HepG2 (cell line): Measurements from ENCODE around the gene BCAT1. TPM values are rescaled to one million over a fixed set of nuclear protein-coding genes. Genes with fewer than 3 reads are reported as not detected.

Source experiments
- DNMT1 ChIP-seq: sonication (generic); formaldehyde crosslinking; IDR thresholded peaks from 2 replicates; pipeline ENCODE4 v1.5.1; 2020; ENCODE audit warnings: mild to moderate bottlenecking, missing genetic modification reagents
- IKZF1 ChIP-seq: fragments of 450-650 bp; IDR thresholded peaks from 2 replicates; pipeline ENCODE4 v1.7.1; 2016
- PPARG ChIP-seq: conservative IDR thresholded peaks from 2 replicates; pipeline ENCODE4 v1.6.1; 2016; ENCODE audit warnings: missing biosample characterization, missing genetic modification reagents
- TBX2 ChIP-seq: sonication (generic); formaldehyde crosslinking; IDR thresholded peaks from 2 replicates; pipeline ENCODE4 v1.5.0; 2020; ENCODE audit warnings: missing genetic modification reagents, mild to moderate bottlenecking, borderline replicate concordance
- ZNF124 ChIP-seq: sonication (generic); formaldehyde crosslinking; IDR thresholded peaks from 2 replicates; pipeline ENCODE4 v1.4.0; 2020; ENCODE audit warnings: missing genetic modification reagents
- ZNF605 ChIP-seq: sonication (generic); formaldehyde crosslinking; IDR thresholded peaks from 2 replicates; pipeline ENCODE4 v1.8.0; 2022; ENCODE audit warnings: mild to moderate bottlenecking, missing genetic modification reagents
- ZNF614 ChIP-seq: IDR thresholded peaks from 2 replicates; pipeline ENCODE4 v1.6.1; 2018; ENCODE audit warnings: missing biosample characterization, missing genetic modification reagents, inconsistent platforms, borderline replicate concordance
- ZNF678 ChIP-seq: sonication (generic); formaldehyde crosslinking; IDR thresholded peaks from 2 replicates; pipeline ENCODE4 v1.4.0; 2020; ENCODE audit warnings: mild to moderate bottlenecking, missing genetic modification reagents
- polyA plus RNA-seq, 8 experiments: library from polyadenylated mRNA; depleted of rRNA in 3 of 8; stranded (reverse) in 7 of 8; unstranded in 1 of 8; fragments of >200 nt; fragmentation: Illumina TruSeq in 4 of 8; extraction: Trizol in 4 of 8; gene quantifications; 2 replicates each; pipeline versions ENCODE4 v1.2.1 to v1.2.3, GENCODE V29; 2011 to 2016; ENCODE audit warnings: low read depth in 4 of 8, missing spikeins in 1 of 8, mixed read lengths in 1 of 8; ENCODE audit not compliant: insufficient read depth in 1 of 8
- total RNA-seq, 5 experiments: library from RNA; depleted of rRNA; stranded (reverse); fragments of >200 nt; fragmentation: Illumina TruSeq; extraction: Trizol; gene quantifications; 2 replicates each; pipeline ENCODE4 v1.2.3, GENCODE V29; 2016; ENCODE audit warnings: low read depth in 1 of 5
- TF ChIP-seq, protein P1 (sequence below): sonication (generic); formaldehyde crosslinking; IDR thresholded peaks from 2 replicates; pipeline ENCODE4 v1.4.0; 2020; ENCODE audit warnings: mild to moderate bottlenecking, missing genetic modification reagents
- TF ChIP-seq, protein P2 (sequence below): sonication (generic); formaldehyde crosslinking; IDR thresholded peaks from 2 replicates; pipeline ENCODE4 v1.8.0; 2022; ENCODE audit warnings: mild to moderate bottlenecking, missing genetic modification reagents, moderate library complexity
- TF ChIP-seq, protein P3 (sequence below): sonication (generic); formaldehyde crosslinking; IDR thresholded peaks from 2 replicates; pipeline ENCODE4 v1.5.0; 2020; ENCODE audit warnings: mild to moderate bottlenecking, missing genetic modification reagents
- TF ChIP-seq, protein P4 (sequence below): IDR thresholded peaks from 2 replicates; pipeline ENCODE4 v1.6.1; 2018; ENCODE audit warnings: missing genetic modification reagents
- TF ChIP-seq, protein P5 (sequence below): sonication (generic); formaldehyde crosslinking; IDR thresholded peaks from 2 replicates; pipeline ENCODE4 v1.8.1; 2022; ENCODE audit warnings: mild to moderate bottlenecking, missing genetic modification reagents

Gene BCAT1
- total and polyA plus RNA-seq, 2 of the 13 experiments (the other 11 are each of a cell fraction or from before 2014, with no cell fraction given), result 8.0 to 75.5 TPM

DNA sequence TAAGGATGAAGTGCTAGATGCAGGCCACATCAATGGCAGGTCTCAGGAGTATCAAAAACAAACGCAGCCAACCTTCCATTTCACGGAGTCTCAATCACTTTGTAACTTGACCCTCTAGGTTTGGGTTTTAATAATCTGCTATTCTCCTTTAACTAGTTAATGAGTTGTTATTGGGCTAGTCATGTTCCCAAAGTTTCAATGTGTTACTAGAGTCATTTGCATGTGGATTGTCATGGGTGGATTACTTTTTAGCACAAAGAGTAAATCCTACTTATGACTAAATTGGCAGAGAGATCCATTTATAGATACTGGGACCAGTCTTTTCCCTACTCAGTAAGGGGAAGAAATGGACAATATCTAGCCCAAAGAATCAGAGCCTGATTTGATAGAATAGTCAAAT lies 151.0 kb downstream of the BCAT1 start (continued):
- TF ChIP-seq, protein P1, sequence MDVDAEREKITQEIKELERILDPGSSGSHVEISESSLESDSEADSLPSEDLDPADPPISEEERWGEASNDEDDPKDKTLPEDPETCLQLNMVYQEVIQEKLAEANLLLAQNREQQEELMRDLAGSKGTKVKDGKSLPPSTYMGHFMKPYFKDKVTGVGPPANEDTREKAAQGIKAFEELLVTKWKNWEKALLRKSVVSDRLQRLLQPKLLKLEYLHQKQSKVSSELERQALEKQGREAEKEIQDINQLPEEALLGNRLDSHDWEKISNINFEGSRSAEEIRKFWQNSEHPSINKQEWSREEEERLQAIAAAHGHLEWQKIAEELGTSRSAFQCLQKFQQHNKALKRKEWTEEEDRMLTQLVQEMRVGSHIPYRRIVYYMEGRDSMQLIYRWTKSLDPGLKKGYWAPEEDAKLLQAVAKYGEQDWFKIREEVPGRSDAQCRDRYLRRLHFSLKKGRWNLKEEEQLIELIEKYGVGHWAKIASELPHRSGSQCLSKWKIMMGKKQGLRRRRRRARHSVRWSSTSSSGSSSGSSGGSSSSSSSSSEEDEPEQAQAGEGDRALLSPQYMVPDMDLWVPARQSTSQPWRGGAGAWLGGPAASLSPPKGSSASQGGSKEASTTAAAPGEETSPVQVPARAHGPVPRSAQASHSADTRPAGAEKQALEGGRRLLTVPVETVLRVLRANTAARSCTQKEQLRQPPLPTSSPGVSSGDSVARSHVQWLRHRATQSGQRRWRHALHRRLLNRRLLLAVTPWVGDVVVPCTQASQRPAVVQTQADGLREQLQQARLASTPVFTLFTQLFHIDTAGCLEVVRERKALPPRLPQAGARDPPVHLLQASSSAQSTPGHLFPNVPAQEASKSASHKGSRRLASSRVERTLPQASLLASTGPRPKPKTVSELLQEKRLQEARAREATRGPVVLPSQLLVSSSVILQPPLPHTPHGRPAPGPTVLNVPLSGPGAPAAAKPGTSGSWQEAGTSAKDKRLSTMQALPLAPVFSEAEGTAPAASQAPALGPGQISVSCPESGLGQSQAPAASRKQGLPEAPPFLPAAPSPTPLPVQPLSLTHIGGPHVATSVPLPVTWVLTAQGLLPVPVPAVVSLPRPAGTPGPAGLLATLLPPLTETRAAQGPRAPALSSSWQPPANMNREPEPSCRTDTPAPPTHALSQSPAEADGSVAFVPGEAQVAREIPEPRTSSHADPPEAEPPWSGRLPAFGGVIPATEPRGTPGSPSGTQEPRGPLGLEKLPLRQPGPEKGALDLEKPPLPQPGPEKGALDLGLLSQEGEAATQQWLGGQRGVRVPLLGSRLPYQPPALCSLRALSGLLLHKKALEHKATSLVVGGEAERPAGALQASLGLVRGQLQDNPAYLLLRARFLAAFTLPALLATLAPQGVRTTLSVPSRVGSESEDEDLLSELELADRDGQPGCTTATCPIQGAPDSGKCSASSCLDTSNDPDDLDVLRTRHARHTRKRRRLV, result no peak
- TF ChIP-seq ZNF614 (CRISPR knock-in tag) (no peak), ZNF678 (CRISPR knock-in tag) (no peak), TBX2 (CRISPR knock-in tag) (no peak), DNMT1 (CRISPR knock-in tag) (no peak), PPARG (CRISPR knock-in tag) (no peak), IKZF1 (no peak), ZNF605 (CRISPR knock-in tag) (no peak), ZNF124 (CRISPR knock-in tag) (no peak)
- TF ChIP-seq, protein P2, sequence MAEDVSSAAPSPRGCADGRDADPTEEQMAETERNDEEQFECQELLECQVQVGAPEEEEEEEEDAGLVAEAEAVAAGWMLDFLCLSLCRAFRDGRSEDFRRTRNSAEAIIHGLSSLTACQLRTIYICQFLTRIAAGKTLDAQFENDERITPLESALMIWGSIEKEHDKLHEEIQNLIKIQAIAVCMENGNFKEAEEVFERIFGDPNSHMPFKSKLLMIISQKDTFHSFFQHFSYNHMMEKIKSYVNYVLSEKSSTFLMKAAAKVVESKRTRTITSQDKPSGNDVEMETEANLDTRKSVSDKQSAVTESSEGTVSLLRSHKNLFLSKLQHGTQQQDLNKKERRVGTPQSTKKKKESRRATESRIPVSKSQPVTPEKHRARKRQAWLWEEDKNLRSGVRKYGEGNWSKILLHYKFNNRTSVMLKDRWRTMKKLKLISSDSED, result no peak
- TF ChIP-seq, protein P3, sequence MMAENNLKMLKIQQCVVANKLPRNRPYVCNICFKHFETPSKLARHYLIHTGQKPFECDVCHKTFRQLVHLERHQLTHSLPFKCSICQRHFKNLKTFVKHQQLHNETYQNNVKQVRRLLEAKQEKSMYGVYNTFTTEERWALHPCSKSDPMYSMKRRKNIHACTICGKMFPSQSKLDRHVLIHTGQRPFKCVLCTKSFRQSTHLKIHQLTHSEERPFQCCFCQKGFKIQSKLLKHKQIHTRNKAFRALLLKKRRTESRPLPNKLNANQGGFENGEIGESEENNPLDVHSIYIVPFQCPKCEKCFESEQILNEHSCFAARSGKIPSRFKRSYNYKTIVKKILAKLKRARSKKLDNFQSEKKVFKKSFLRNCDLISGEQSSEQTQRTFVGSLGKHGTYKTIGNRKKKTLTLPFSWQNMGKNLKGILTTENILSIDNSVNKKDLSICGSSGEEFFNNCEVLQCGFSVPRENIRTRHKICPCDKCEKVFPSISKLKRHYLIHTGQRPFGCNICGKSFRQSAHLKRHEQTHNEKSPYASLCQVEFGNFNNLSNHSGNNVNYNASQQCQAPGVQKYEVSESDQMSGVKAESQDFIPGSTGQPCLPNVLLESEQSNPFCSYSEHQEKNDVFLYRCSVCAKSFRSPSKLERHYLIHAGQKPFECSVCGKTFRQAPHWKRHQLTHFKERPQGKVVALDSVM (CRISPR knock-in tag), result no peak
- TF ChIP-seq, protein P4, sequence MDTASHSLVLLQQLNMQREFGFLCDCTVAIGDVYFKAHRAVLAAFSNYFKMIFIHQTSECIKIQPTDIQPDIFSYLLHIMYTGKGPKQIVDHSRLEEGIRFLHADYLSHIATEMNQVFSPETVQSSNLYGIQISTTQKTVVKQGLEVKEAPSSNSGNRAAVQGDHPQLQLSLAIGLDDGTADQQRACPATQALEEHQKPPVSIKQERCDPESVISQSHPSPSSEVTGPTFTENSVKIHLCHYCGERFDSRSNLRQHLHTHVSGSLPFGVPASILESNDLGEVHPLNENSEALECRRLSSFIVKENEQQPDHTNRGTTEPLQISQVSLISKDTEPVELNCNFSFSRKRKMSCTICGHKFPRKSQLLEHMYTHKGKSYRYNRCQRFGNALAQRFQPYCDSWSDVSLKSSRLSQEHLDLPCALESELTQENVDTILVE (CRISPR knock-in tag), result no peak
- TF ChIP-seq, protein P5, sequence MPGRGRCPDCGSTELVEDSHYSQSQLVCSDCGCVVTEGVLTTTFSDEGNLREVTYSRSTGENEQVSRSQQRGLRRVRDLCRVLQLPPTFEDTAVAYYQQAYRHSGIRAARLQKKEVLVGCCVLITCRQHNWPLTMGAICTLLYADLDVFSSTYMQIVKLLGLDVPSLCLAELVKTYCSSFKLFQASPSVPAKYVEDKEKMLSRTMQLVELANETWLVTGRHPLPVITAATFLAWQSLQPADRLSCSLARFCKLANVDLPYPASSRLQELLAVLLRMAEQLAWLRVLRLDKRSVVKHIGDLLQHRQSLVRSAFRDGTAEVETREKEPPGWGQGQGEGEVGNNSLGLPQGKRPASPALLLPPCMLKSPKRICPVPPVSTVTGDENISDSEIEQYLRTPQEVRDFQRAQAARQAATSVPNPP (CRISPR knock-in tag), result no peak
